Colon (tissue), 2 donors: ENCODE data around the gene DYTN.

ENCODE experiments used
- FAIRE-seq: peaks from 2 replicates; lab custom pipeline; 2012; peaks lifted over from hg19 to GRCh38; lab: Jason Lieb, UNC
- donor health status: control.
- donor health status: control.

DYTN gene

DNA sequence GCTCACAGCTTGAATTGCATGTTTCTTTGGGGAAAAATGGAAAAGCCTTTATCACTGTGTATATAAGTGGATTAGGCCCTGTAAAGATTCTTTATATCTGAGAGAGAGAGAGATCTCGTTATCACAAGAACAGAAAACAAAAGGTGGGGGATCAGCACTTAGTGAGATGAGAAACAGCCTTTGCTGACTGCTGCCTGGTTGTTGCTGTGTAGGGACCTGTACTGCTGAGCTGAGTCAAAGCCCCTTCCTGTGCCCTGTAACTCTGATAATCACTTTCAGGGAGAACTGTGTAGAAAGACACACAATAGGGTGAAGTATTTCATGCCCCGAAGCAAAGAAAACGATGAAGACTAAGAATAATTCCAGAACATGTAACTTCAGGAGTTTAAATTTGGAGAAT is 106.5 kb downstream of the DYTN start:
- FAIRE-seq = no peak

DNA sequence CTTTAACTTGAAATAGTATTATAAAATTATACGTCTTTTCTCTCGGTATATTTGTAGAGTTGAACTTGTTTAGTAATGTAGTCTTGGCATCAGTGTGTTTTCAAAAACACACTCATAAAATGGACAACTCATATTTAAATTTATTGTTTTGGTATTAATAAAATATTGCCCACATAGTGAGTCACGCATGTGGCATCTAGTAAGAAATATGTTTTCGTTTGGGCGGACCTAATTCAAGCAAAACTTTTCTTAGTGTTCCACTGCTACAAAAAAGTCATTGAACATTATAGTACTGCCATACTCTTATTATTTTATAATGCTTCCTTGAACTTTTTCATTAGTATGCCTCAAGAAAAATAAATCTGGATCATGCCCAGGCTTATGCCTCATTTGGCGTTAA is 107.0 kb downstream of the DYTN start:
- no peak for FAIRE-seq

GRCh38 chr2:206610451-206610850 is 107.7 kb downstream of the DYTN start:
- FAIRE-seq = no peak

DNA sequence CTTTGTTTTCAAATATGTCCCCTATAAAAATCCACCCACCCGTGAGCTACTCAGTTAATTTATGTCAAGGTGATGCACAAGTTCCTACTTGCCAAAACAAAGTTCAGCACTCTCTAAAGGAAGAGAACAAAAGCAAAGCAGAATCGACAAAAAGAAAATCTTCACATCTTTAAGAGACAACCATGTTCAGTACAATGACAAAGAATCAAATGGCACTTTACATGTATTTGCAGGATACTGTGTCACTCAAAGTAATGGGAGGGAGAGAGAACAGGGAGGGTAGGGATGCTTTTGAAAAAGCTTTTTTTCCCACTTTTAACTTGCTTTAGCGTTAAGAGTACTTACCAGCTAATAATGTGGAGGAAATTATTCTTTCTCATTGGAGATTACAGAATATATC is 115.0 kb downstream of the DYTN start:
- FAIRE-seq = no peak
